H1 (cell line): ENCODE data around the gene NR5A1.
A peak's percentile ranks its signal among the peaks of the same experiment; 100 is the strongest.

ENCODE experiments used
- ATF2 ChIP-seq: IDR thresholded peaks from 2 replicates; pipeline ENCODE4 v1.6.1; 2012; ENCODE audit warnings: low read length, inconsistent platforms
- BRCA1 ChIP-seq: IDR thresholded peaks from 2 replicates; pipeline ENCODE4 v1.6.1; 2012; ENCODE audit warnings: low read depth, low read length, improper control_type of control experiment
- CHD1 ChIP-seq: IDR thresholded peaks from 2 replicates; pipeline ENCODE4 v1.6.1; 2012; ENCODE audit warnings: low read depth, low read length, improper control_type of control experiment
- CTCF ChIP-seq, 3 experiments: IDR thresholded peaks; 1 replicate in 2 of 3; 2 replicates in 1 of 3; pipeline versions ENCODE4 v1.5.1 to v1.6.1; 2011; ENCODE audit warnings: low read length in 3 of 3, mild to moderate bottlenecking in 3 of 3, inconsistent platforms in 2 of 3, low read depth in 1 of 3, moderate library complexity in 1 of 3; ENCODE audit not compliant: insufficient read depth in 1 of 3; ENCODE audit errors: control extremely low read depth in 1 of 3
- EP300 ChIP-seq, 2 experiments: IDR thresholded peaks; 1 replicate in 1 of 2; 2 replicates in 1 of 2; pipeline ENCODE4 v1.6.1; 2011 to 2012; ENCODE audit warnings: low read depth in 2 of 2, low read length in 2 of 2, mild to moderate bottlenecking in 2 of 2, borderline replicate concordance in 1 of 2, inconsistent platforms in 1 of 2, moderate library complexity in 1 of 2
- EZH2 ChIP-seq: fragments of 200-600 bp; sonication (generic); IDR thresholded peaks from 2 replicates; pipeline ENCODE4 v1.7.1; 2012; ENCODE audit warnings: low read depth, mild to moderate bottlenecking, moderate library complexity, low read length, inconsistent platforms; ENCODE audit not compliant: severe bottlenecking
- MAX ChIP-seq: IDR thresholded peaks from 2 replicates; pipeline ENCODE4 v1.6.1; 2012; ENCODE audit warnings: inconsistent platforms
- PHF8 ChIP-seq: fragments of 200-600 bp; sonication (generic); conservative IDR thresholded peaks from 2 replicates; pipeline ENCODE4 v1.7.1; 2012; ENCODE audit warnings: low read depth, mild to moderate bottlenecking, inconsistent platforms, low read length, moderate library complexity
- POLR2AphosphoS5 ChIP-seq: IDR thresholded peaks from 2 replicates; pipeline ENCODE4 v1.6.1; 2011; ENCODE audit warnings: low read depth, low read length
- RBBP5 ChIP-seq: IDR thresholded peaks from 2 replicates; pipeline ENCODE4 v1.7.1; 2012; ENCODE audit warnings: low read depth, mild to moderate bottlenecking, inconsistent platforms, low read length, moderate library complexity, borderline replicate concordance
- SIN3A ChIP-seq, 2 experiments: IDR thresholded peaks in 1 of 2; conservative IDR thresholded peaks in 1 of 2; 2 replicates each; pipeline ENCODE4 v1.6.1; 2011 to 2012; ENCODE audit warnings: low read length in 2 of 2, improper control_type of control experiment in 1 of 2, low read depth in 1 of 2, mild to moderate bottlenecking in 1 of 2
- SP1 ChIP-seq: IDR thresholded peaks from 2 replicates; pipeline ENCODE4 v1.6.1; 2011; ENCODE audit warnings: low read depth, low read length
- YY1 ChIP-seq: IDR thresholded peaks from 2 replicates; pipeline ENCODE4 v1.6.1; 2011; ENCODE audit warnings: low read depth, mild to moderate bottlenecking, low read length

GRCh38 chr9:124505006-124505900 is 1.9 kb downstream of the NR5A1 start:
- TF ChIP-seq SIN3A (conservative IDR thresholded peaks at IDR 0.05 in 1 of 2, IDR thresholded peaks at IDR 0.05 in 1 of 2; ENCODE audit: low read depth in 1 of 2, low read length in 2 of 2) (no peak), CTCF (IDR thresholded peaks at IDR 0.05; ENCODE audit: control extremely low read depth in 1 of 3, insufficient read depth in 1 of 3, low read depth in 1 of 3, low read length in 3 of 3) (peak in 2 of 3 experiments; percentile 38 to 53; a peak in 2 of 4 replicates), ATF2 (no peak), SP1 (no peak), BRCA1 (no peak), EP300 (IDR thresholded peaks at IDR 0.05; ENCODE audit: borderline replicate concordance in 1 of 2, low read depth in 2 of 2, low read length in 2 of 2) (no peak), POLR2AphosphoS5 (no peak), RBBP5 (no peak), CHD1 (no peak), PHF8 (no peak), YY1 (no peak), MAX (peak; percentile 9), EZH2 (no peak)
